HG03060 (cell line): ENCODE results near the gene CDKN2D.

ENCODE experiments used
- ATAC-seq: cut with Tn5 transposase; IDR thresholded peaks from one replicate; pipeline ENCODE4 v1.9.1; 2021; ENCODE audit warnings: low read depth, moderate number of reproducible peaks; ENCODE audit not compliant: unreplicated experiment

The CDKN2D gene

GRCh38 chr19:10568826-10569651 lies at the start of gene CDKN2D:
Gene CDKN2D, minus strand, starts transcription at chr19:10568979. Its CDS starts 326 bp downstream, at chr19:10568653.
- peak; percentile 63 for ATAC-seq

DNA sequence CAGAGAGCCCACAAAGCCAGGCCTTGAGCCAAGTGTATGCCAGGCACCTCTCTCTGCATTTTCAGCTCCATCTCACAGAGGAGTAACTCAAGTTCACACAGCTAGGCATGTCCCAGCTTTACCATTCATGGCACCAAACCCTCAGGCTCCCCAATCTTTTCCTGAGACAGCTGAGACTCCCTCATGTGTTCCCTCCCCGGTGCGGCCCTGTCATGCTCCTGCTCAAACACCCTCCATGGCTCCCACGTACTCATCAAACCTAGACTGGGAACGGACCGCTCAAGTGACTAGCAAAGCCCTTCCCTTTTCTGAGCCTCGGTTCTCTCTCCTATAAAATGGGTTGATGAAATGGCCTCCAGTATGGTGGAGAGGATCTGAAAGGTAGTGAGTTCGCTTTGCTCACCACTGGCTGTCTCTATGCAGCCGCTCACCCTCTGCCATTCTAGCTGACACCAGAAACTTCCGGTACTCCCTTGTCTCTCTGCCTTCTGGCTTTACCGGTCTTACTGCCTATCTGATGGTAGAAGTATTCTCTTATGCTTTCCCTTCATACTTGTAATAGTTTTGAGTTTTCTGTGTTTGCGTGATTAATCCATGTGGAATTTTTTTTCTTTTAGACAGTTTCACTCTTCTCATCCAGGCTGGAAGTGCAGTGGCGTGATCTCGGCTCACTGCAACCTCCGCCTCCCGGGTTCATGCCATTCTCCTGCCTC lies 48.8 kb upstream of the CDKN2D start:
- no peak for ATAC-seq

GRCh38 chr19:10615429-10616023 lies 46.7 kb upstream of the CDKN2D start:
- ATAC-seq: no peak

DNA sequence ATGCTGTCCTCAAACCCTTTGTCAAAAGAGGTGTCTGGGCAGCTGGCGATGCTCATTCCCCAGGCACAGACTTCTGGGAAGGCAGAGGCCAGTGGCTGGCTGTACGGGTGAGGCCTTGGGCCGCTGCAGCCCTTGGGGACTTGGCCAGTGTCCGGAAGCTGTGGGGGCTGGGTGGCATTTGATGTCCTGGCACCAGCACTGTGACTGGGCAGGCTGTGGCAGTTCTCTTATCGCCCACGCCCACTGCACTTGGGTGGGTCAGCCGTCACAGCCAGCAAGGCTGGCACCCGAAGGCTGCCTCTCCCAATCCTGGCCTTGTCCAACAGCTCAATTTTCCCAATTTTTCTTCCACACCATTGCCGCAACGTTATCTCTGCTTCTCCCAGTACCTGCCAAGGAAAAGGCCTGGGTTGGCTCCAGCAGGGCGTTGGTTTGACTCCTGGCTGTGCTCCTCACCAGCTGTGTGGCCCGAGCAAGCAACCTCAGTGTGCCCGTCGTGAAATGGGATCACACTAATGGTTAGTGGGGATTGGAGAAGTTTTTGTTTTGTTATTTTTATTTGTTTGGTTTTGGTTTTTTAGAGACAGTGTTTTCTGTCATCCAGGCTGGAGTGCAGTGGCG lies 43.8 kb upstream of the CDKN2D start:
- no peak for ATAC-seq

DNA sequence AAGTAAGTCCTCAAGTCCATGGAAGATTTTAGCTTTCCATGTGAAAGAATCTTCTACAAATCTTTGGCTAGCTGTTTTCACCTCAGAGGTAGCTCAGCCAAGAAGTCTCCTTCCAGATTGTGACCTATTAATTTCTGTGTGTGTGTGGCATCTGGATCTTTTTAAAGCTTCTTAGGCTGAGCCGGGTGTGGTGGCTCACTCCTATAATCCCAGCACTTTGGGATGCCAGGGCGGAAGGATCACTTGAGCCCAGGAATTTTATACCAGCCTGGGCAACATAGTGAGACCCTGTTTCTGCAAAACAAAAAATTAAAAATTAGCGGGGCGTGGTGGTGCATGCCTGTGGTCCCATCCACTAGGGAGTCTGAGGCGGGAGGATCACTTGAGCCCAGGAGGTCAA lies 43.1 kb upstream of the CDKN2D start:
- no peak for ATAC-seq

DNA sequence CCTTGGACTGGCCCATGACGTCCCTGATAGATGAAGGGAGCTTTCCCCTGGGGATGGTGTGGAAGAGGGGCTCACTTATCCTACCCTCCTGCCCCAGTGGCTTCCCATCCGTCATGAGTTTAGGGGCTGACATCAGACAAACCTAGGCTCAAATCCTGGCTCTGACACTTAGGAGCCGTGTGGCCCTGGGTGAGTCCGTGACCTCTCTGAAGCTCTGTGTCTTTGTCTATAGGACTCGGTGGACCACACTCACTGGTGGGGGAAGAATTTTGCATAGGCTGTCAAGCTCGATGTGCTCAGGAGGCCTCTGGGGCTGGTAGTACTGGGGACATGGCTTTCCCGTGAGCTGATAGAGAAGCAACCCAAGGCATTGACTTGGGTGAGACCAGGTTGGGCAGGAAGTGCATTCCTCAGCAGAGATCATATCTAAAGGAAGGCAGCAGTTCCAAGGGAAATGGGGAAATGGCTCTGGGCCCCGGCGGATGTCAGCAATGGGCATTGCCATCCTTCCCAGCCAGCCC lies 35.7 kb upstream of the CDKN2D start:
- no peak for ATAC-seq

DNA sequence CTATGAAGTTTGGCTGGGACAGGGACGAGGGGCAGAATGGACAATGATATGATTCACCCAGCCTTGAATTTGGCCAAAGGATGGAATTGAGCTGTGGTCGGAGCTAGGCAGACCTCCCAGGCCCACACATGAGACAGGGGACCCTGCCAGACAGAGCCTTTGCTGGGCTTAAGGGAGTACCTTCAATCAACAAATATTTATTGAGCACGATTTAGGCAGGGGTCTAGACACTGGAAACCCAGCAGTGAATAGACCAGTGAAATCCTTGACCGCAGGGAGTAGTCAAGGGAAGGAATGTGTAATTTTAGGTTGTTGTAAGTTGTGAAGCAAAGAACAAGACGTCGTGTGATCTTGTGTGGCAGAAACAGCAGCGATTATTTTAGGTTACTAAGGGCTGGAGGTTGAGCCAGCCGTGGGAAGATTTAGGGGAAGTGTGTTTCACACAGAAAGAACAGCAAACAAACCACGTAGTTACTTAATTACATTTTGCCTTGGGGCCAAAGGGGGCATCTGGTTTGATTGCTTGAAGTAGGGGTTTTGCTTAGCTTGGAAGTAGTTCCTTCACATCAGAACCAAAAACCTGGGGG lies 35.2 kb upstream of the CDKN2D start:
- ATAC-seq: peak; percentile 18

GRCh38 chr19:10603084-10603872 lies 34.5 kb upstream of the CDKN2D start:
- peak; percentile 36 for ATAC-seq

DNA sequence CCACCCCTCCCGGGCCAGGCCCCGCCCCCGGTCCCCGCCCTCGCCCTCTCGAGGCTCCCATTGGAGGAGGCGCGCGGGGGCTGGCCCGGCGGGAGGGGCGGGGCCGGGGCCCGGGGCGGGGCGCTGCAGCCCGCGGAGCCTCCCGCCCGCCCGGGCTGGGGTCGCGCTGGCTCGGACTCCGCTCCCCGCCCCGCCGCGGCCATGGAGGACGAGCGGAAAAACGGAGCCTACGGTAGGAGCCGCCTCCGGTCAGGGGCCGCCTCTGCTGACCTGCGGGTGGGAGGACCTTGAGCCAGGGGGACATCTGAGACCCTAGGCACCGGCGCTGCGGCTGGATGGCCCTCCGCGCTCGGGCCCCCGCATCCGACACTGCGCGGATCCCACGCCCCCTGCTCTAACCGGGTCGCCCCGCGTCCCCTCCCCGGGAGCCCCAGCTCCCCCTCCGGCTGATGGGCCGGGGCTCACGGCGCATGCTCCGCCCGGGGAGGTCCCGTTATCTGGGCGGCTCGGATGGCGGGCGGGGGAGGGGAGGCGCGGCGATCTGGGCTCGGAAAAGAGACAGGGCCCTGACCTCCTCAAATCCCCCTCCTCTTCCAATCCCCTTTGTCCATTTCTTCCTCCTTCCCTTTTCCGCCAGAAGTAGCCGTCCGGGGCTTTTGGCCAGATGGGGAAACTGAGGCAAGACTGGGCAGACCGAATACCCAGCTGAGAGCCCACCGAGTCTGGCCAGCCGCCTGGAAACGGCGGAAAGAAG lies 33.7 kb upstream of the CDKN2D start:
- ATAC-seq: no peak

DNA sequence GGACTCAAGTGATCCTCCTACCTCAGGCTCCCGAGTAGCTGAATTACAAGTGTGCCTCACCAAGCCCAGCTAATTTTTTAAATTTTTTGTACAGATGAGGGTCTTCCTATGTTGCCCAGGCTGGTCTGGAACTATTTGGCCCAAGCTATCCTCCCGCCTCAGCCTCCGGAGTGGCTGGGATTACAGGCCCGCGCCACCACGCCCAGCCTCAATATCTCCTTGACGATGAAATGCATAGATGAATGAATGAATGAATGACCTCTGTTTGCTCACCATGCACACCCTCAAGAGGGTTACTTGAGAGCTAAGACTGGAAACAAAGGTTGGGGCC lies 33.2 kb upstream of the CDKN2D start:
- ATAC-seq: no peak

- ATAC-seq: no peak
Observed at GRCh38 chr19:10600149-10600548, 31.4 kb upstream of the CDKN2D start.

DNA sequence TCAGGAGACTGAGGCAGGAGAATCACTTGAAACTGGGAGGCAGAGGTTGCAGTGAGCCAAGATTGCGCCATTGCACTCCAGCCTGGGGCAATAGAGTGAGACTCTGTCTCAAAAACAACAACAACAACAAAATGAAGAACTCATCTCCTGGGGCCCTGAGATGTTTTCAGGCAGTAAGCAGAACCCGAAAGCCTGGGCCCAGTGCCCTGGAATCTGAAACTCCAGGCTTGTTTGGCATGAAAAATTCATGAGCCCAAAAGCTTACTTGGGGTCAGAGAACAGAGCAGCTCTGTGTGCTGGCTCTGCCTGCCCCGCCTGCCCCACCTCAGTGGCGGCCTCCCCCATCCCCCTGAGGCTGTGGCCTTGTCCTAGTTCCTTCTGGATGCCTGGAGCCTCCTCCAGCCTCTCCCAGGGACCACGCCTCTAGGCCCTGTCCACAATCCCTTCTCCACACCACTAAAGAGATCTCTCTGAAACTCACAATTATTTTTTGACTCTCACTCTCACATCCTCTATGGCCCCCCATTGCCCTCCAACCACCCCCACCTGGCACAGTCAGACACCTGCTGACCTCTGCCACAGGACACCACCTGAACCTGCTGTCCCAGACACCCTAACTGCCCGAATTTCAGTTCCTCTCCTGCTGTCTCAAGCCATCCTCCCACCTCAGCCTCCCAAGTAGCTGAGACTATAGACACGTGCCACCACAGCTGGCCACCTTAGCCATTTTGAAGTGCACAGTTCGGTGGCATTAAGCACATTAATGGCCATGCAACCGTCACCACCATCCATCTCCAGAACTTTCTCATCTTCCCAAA lies 25.2 kb upstream of the CDKN2D start:
- peak; percentile 50 for ATAC-seq

GRCh38 chr19:10593148-10593547 lies 24.4 kb upstream of the CDKN2D start:
- ATAC-seq: no peak

GRCh38 chr19:10587839-10588150 lies 19.0 kb upstream of the CDKN2D start:
- no peak for ATAC-seq

DNA sequence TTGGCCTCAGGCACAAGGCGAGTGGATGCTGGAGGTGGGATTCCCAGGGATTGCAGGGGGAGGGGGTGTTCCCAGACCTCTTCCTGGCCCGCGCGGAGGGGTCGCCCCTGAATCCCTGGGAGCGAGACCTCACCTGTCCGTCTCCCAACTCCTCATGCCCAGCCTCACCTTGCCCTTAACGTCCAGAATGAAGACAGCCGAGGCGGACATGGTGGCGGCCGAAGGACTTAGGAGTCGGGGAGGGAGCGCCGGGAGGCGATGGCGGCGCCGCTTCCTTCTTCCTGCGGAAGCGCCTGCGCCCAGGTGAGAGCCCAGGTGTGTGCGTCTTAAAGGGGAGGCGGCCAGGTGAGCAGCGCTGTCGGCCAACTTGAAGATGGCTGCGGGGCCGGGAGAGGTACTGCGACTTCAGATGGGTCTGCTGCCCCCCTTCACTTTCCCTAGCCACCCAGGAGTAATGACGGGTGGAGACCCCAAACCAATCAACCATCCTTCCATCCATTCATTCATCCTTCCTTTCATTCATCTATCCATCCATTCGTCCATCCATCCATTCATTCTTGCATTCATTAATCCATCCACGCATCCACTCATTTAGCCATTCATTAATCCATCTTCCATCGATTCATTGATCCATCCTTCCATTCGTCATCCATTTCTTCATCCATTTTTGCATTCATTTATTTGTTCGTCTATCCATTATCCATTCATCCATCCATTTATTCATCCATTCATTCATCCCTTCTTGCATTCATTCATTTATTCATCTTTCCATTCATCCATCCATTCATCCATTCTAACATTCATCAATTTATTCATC lies 18.5 kb upstream of the CDKN2D start, which contains the start of gene AP1M2:
Gene AP1M2 (minus strand): TSS at position 291 of the 817 bp plus-strand sequence. CDS start 81 bp downstream, at position 210.
- no peak for ATAC-seq

GRCh38 chr19:10586396-10586795 lies 17.6 kb upstream of the CDKN2D start:
- no peak for ATAC-seq

DNA sequence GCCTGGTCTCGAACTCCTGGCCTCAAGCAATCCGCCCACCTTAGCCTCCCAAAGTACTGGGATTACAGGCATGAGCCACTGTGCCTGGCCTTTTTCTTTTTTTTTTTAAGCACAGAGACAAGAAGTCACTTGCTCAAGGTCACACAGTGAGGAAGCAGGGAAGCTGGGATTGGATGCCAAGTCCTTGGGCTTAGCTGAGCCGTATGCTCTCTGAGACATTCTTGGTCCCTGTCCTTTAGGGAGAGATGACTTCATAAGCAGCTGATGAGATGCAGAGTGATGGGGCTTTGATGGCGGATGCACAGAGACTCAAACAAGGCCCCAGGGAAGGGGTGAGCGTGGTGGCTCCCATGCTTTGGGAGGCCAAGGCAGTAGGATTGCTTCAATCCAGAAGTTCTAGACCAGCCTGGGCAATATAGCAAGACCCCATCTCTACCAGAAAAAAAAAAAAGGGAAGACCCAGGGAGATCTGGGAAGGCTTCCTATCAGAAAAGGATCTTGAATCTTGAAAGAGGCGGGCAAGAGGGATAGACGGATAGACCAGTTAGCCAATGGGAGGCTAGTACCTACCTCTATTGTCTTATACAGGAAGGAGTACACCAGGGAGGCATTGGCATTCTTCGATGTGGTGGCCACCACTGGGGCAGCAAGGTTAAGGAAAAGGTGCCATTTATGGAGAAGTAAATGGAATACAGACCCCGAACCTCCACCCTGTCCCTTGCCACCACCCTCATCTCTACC lies 14.4 kb upstream of the CDKN2D start:
- no peak for ATAC-seq
